ENCODE results near the gene PLD3.

The PLD3 gene

GRCh38 chr19:40339018-40339728 lies 9.3 kb upstream of the PLD3 start:
- no peak for FAIRE-seq
- DNase-seq (ENCODE audit: insufficient read length, low spot score), result no peak
- no peak for TF ChIP-seq POLR2A (IDR thresholded peaks at IDR 0.05; ENCODE audit: low read depth, low read length)

GRCh38 chr19:40341601-40342482 lies 6.7 kb upstream of the PLD3 start:
- no peak for TF ChIP-seq POLR2A (IDR thresholded peaks at IDR 0.05; ENCODE audit: low read depth, low read length)
- FAIRE-seq (no peak), DNase-seq (ENCODE audit: insufficient read length, low spot score) (no peak)

DNA sequence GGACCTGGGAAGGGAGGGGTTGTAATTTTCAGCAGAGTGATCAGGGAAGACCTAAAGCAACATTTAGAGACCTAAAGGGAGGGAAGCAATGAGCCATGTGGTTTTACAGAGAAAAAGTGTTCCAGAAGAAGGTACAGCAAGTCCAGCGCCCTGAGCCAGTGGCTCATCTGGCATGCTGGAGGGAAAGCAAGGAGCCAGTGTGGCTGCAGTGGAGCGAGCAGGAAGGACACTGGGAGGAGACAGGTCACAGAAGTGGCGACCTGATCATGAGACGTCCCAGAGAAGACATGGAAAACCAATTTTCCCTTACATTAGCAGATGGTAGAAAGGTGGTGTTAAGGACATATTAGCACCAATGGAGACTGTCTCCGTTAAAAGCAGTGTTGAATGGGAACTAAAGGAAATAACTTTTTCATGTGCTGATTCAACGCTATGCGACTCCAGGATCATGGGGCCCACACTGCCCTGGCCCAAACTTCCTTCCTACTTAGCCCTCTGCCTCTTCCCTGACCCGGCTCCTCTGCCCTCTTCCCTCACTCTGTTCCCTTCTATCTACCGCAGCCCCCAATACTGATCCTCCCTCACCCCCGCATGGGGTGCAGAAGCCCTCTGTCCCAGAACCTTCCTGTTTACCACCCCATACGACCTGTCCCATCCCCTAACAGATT lies 5.7 kb upstream of the PLD3 start:
- DNase-seq (ENCODE audit: insufficient read length, low spot score) (no peak), FAIRE-seq (no peak)
- no peak for TF ChIP-seq POLR2A (IDR thresholded peaks at IDR 0.05; ENCODE audit: low read depth, low read length)

DNA sequence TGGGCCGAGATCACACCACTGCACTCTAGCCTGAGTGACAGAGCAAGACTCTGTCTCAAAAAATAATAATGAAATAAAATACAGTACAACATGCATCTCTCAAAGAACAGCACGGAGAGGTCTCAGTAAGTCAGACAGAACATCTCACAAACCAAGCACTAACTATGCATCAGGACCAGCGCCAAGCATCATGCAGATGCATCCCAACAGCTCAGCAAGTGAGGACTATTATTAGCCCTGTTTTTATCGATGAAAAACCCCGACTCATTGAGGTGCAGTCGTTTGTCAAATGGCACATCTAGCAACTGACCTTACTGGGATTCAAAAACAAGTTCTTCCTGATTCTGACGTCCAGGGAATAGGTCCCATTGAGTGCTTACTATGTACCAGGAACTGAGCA lies 4.1 kb upstream of the PLD3 start:
- DNase-seq (ENCODE audit: insufficient read length, low spot score) (no peak), FAIRE-seq (no peak)
- no peak for TF ChIP-seq POLR2A (IDR thresholded peaks at IDR 0.05; ENCODE audit: low read depth, low read length)

DNA sequence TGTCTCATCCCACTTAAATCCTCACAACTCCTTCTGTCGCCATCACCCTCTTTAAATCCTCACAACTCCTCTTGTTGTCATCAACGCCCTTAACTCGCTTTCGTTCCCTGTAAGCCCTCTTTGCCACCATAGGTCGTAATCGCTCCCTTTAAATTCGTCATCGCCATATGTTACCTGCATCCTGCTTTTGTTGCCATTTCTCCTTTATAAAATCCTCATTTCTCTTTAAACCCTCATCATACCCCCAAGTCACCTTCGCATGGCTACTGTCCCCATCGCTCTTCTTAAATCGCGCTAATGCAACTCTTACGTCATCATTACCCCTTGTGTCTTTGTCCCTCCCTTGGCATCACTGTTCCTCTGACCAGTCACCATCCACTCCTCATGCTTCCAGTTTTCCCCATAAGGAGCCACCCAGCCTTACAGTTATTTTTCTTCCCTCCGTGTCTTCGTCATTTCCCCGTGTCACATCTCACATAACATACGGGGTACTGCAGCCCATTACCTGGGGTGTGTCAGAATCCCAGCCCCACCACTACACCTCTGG lies 539 bp downstream of the PLD3 start:
- no peak for TF ChIP-seq POLR2A (IDR thresholded peaks at IDR 0.05; ENCODE audit: low read depth, low read length)
- FAIRE-seq (no peak), DNase-seq (ENCODE audit: insufficient read length, low spot score) (no peak)

GRCh38 chr19:40355975-40356680 lies 7.6 kb downstream of the PLD3 start:
- no peak for TF ChIP-seq POLR2A (IDR thresholded peaks at IDR 0.05; ENCODE audit: low read depth, low read length)
- no peak for DNase-seq (ENCODE audit: insufficient read length, low spot score)
- FAIRE-seq, result no peak

DNA sequence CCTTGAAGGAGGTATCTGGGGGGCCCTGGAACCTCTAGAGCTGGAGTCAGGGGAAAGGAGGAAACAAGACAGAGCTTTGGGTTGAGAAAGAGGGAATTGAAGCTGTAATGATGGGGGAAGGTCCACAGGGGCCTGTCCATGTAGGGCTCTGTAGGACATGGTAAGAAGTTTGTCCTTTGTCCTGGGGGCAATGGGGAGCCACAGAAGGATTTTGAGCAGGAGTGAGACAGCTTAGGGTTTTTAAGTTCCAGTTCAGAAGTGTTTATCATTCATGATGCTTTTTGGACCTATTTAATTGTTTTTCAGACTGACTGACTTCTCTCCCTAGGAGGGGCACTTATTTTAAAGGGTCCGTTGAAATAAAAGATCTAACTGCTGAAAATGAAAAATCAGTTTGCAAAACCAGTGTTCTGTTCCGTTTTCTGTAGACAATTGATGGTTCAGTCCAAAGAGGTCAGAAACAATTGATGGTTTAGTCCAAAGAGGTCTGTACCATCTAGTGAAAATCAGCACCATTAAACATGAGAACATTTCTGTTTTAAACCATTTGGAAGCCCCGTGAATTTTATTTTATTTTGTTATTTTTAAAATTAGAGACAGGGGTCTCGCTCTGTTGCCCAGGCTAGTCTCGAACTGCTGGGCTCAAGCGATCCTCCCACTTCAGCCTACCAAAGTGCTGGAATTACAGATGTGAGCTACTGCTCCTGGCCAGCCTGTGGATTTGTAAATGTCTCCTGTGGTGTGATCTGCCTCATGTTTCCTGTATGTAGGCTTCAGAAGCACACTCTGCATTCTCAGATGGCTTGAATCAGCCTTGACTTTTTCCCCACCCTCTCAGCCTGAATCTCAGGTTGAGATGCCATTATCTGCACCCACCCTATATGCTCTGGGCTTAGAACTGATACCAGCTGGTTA lies 8.4 kb downstream of the PLD3 start:
- no peak for FAIRE-seq

GRCh38 chr19:40357640-40358039 lies 9.1 kb downstream of the PLD3 start:
- DNase-seq (ENCODE audit: insufficient read length, low spot score), result no peak
- no peak for FAIRE-seq
- TF ChIP-seq POLR2A (IDR thresholded peaks at IDR 0.05; ENCODE audit: low read depth, low read length), result no peak

More for the DNA sequence above, 8.4 kb downstream of the PLD3 start:
- DNase-seq (ENCODE audit: insufficient read length, low spot score), result no peak
- TF ChIP-seq POLR2A (IDR thresholded peaks at IDR 0.05; ENCODE audit: low read depth, low read length), result no peak

DNA sequence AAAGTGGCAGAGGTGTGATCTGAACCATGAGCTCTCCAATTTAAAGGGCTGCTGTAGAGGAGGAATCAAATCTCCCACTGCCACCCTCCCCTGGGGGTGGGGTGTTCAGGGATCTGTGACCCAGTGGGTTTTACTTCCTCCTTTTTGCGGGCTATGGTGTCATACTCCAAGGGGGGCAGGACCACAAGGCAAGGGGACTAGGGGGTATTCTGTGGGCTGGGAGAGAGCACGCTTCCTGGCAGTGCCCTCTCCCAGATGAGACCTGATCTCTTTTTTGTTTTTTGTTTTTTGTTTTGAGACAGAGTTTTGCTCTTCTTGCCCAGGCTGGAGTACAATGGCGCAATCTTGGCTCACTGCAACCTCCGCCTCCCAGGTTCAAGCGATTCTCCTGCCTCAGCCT lies 10.3 kb downstream of the PLD3 start:
- FAIRE-seq (no peak), DNase-seq (ENCODE audit: insufficient read length, low spot score) (no peak)
- no peak for TF ChIP-seq POLR2A (IDR thresholded peaks at IDR 0.05; ENCODE audit: low read depth, low read length)

DNA sequence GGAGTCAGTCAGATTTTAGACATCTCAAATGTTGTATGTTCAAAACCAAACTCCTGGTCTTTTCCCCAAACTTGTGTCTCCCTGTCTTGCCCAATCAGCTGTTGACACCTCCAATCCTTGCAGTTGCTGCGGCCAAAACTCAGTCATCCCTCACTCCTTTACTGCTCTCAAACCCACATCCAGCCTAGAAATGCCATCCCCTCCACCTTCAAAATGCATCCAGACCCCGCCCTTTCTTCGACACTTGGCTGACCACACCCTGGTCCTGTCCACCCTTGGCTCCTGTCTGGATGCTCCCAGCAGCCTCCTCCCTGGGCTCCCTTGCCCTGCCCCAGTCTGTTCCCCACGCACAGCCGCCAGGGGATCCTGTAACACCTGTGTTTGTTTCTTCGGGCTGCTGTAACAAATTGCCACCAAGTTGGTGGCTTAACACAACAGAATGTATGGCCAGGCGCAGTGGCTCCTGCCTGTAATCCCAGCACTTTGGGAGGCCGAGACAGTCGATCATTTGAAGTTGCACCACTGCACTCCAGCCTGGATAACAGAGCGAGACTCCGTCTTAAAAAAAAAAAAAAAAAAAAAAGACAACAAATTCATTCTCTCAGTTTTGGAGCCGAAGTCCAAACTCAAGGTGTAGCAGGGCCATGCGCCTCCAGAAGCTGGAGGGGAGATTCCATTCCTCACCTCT lies 11.7 kb downstream of the PLD3 start:
- TF ChIP-seq POLR2A (IDR thresholded peaks at IDR 0.05; ENCODE audit: low read depth, low read length), result no peak
- no peak for FAIRE-seq
- no peak for DNase-seq (ENCODE audit: insufficient read length, low spot score)

- no peak for FAIRE-seq
Measured at GRCh38 chr19:40360708-40361241, 12.3 kb downstream of the PLD3 start.

GRCh38 chr19:40362160-40362559 lies 13.7 kb downstream of the PLD3 start:
- DNase-seq (ENCODE audit: insufficient read length, low spot score) (no peak), FAIRE-seq (no peak)
- TF ChIP-seq POLR2A (IDR thresholded peaks at IDR 0.05; ENCODE audit: low read depth, low read length), result no peak

More at GRCh38 chr19:40360708-40361241, 12.3 kb downstream of the PLD3 start:
- TF ChIP-seq POLR2A (IDR thresholded peaks at IDR 0.05; ENCODE audit: low read depth, low read length), result no peak
- DNase-seq (ENCODE audit: insufficient read length, low spot score), result no peak
